ENCODE data around the gene KCNT1.

Gene KCNT1

GRCh38 chr9:135765416-135765815, 63.4 kb downstream of the KCNT1 start:
- DNase-seq (ENCODE audit: low read depth): no peak

GRCh38 chr9:135766251-135766650, 64.3 kb downstream of the KCNT1 start:
- DNase-seq (ENCODE audit: low read depth): no peak

- DNase-seq (ENCODE audit: low read depth): no peak
These were observed 64.7 kb downstream of the KCNT1 start for GRCh38 chr9:135766707-135767106.

GRCh38 chr9:135768516-135769218, 66.7 kb downstream of the KCNT1 start:
- DNase-seq (ENCODE audit: low read depth): no peak

- no peak for DNase-seq (ENCODE audit: low read depth)
These were observed 67.7 kb downstream of the KCNT1 start for GRCh38 chr9:135769489-135770202.

- DNase-seq (ENCODE audit: low read depth): no peak
These were observed 68.2 kb downstream of the KCNT1 start for GRCh38 chr9:135770203-135770535.

- no peak for DNase-seq (ENCODE audit: low read depth)
These were observed 68.8 kb downstream of the KCNT1 start for GRCh38 chr9:135770771-135771170.

- DNase-seq (ENCODE audit: low read depth): no peak
These were observed 69.5 kb downstream of the KCNT1 start for GRCh38 chr9:135771401-135772051.

- DNase-seq (ENCODE audit: low read depth): no peak
These were observed 70.2 kb downstream of the KCNT1 start for GRCh38 chr9:135772056-135772646.

GRCh38 chr9:135772702-135773493, 70.9 kb downstream of the KCNT1 start:
- DNase-seq (ENCODE audit: low read depth): no peak

- no peak for DNase-seq (ENCODE audit: low read depth)
These were observed 71.7 kb downstream of the KCNT1 start for GRCh38 chr9:135773530-135774238.

GRCh38 chr9:135774239-135774747, 72.3 kb downstream of the KCNT1 start:
- no peak for DNase-seq (ENCODE audit: low read depth)

- DNase-seq (ENCODE audit: low read depth): no peak
These were observed 73.0 kb downstream of the KCNT1 start for GRCh38 chr9:135774794-135775525.

GRCh38 chr9:135775911-135776310, 73.9 kb downstream of the KCNT1 start:
- no peak for DNase-seq (ENCODE audit: low read depth)

- no peak for DNase-seq (ENCODE audit: low read depth)
These were observed 75.1 kb downstream of the KCNT1 start for GRCh38 chr9:135776893-135777622.

- no peak for DNase-seq (ENCODE audit: low read depth)
These were observed 75.7 kb downstream of the KCNT1 start for GRCh38 chr9:135777623-135778177.

GRCh38 chr9:135778421-135778820, 76.4 kb downstream of the KCNT1 start:
- DNase-seq (ENCODE audit: low read depth): no peak

GRCh38 chr9:135779571-135779970, 77.6 kb downstream of the KCNT1 start:
- DNase-seq (ENCODE audit: low read depth): no peak

- no peak for DNase-seq (ENCODE audit: low read depth)
These were observed 78.1 kb downstream of the KCNT1 start for GRCh38 chr9:135780086-135780485.
